A549 (cell line): Measurements from ENCODE around the gene USP34.

Source experiments
- CTCF ChIP-seq: fragments of >200 bp; sonication (Bioruptor Twin); formaldehyde crosslinking; IDR thresholded peaks from 3 replicates; pipeline ENCODE4 v1.5.1; 2016
- MAZ ChIP-seq: fragments of 150-350 bp; IDR thresholded peaks from 2 replicates; pipeline ENCODE4 v1.6.1; 2014; ENCODE audit warnings: antibody characterized with exemption, low read depth, low read length, borderline replicate concordance
- POLR2AphosphoS2 ChIP-seq: conservative IDR thresholded peaks from 2 replicates; pipeline ENCODE4 v1.6.1; 2012; ENCODE audit warnings: low read length, improper control_type of control experiment, inconsistent platforms
- RFX5 ChIP-seq: fragments of 450-650 bp; IDR thresholded peaks from 2 replicates; pipeline ENCODE4 v1.7.1; 2014; ENCODE audit warnings: antibody characterized with exemption, mild to moderate bottlenecking, moderate library complexity
- SMC3 ChIP-seq: fragments of >200 bp; sonication (Bioruptor Twin); formaldehyde crosslinking; IDR thresholded peaks from 3 replicates; pipeline ENCODE4 v1.6.1; 2018; ENCODE audit warnings: inconsistent platforms

GRCh38 chr2:61295981-61296380 lies 174.9 kb downstream of the USP34 start:
- TF ChIP-seq CTCF (no peak), RFX5 (no peak), MAZ (no peak), SMC3 (no peak), POLR2AphosphoS2 (no peak)
